HL-60 (cell line): Measurements from ENCODE around the gene INTS11.

Source experiments
- DNase-seq, 2 experiments: peaks; one replicate each; pipeline ENCODE4 v3.0.0-alpha.2; 2010 to 2020; ENCODE audit warnings: low read depth in 1 of 2, low spot score in 1 of 2
- H3K27ac ChIP-seq: fragments of 250-450 bp; sonication (Bioruptor Pico); replicated peaks from 2 replicates; pipeline ENCODE4 v1.5.1; 2020; ENCODE audit warnings: mild to moderate bottlenecking, moderate library complexity
- H3K27me3 ChIP-seq: fragments of 250-450 bp; sonication (Bioruptor Pico); 2 replicates; pipeline ENCODE4 v1.5.1; 2021; ENCODE audit warnings: mild to moderate bottlenecking, moderate library complexity; ENCODE audit not compliant: insufficient read depth, poor library complexity, severe bottlenecking
- H3K4me3 ChIP-seq: replicated peaks from 2 replicates; pipeline ENCODE4 v1.5.1; 2011; ENCODE audit warnings: mild to moderate bottlenecking, control low read depth, low read length; ENCODE audit not compliant: insufficient read depth
- GABPA ChIP-seq: IDR thresholded peaks from 2 replicates; pipeline ENCODE4 v1.6.1; 2012; ENCODE audit warnings: low read depth
- POLR2AphosphoS5 ChIP-seq: IDR thresholded peaks from 2 replicates; pipeline ENCODE4 v1.6.1; 2012; ENCODE audit warnings: low read depth
- REST ChIP-seq: IDR thresholded peaks from 2 replicates; pipeline ENCODE4 v1.6.1; 2012; ENCODE audit warnings: low read depth; ENCODE audit not compliant: insufficient replicate concordance
- SPI1 ChIP-seq: IDR thresholded peaks from 2 replicates; pipeline ENCODE4 v1.6.1; 2012; ENCODE audit warnings: low read depth, mild to moderate bottlenecking, borderline replicate concordance
- TF ChIP-seq, protein P1 (sequence below): IDR thresholded peaks from one replicate; pipeline ENCODE4 v1.5.1; 2011; ENCODE audit warnings: low read length, control low read depth, inconsistent platforms; ENCODE audit not compliant: insufficient read depth

INTS11 gene

GRCh38 chr1:1355416-1355815 is 31.0 kb upstream of the INTS11 start:
- H3K27me3 ChIP-seq, result peaks cover 51% of the 10 kb centered on the region
- H3K4me3 ChIP-seq, result no peak overlapping the region
- DNase-seq, result no peak
- no peak for TF ChIP-seq POLR2AphosphoS5
- no peak for TF ChIP-seq REST
- TF ChIP-seq SPI1, result no peak
- no peak for TF ChIP-seq GABPA
- TF ChIP-seq, protein P1, sequence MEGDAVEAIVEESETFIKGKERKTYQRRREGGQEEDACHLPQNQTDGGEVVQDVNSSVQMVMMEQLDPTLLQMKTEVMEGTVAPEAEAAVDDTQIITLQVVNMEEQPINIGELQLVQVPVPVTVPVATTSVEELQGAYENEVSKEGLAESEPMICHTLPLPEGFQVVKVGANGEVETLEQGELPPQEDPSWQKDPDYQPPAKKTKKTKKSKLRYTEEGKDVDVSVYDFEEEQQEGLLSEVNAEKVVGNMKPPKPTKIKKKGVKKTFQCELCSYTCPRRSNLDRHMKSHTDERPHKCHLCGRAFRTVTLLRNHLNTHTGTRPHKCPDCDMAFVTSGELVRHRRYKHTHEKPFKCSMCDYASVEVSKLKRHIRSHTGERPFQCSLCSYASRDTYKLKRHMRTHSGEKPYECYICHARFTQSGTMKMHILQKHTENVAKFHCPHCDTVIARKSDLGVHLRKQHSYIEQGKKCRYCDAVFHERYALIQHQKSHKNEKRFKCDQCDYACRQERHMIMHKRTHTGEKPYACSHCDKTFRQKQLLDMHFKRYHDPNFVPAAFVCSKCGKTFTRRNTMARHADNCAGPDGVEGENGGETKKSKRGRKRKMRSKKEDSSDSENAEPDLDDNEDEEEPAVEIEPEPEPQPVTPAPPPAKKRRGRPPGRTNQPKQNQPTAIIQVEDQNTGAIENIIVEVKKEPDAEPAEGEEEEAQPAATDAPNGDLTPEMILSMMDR, result no peak
- H3K27ac ChIP-seq, result no peak overlapping the region

GRCh38 chr1:1354271-1355247 is 30.1 kb upstream of the INTS11 start:
- Histone ChIP-seq H3K27me3 (peaks cover 51% of the 10 kb centered on the region), H3K4me3 (no peak overlapping the region), H3K27ac (no peak overlapping the region)
- no peak for DNase-seq
- TF ChIP-seq REST, result no peak
- TF ChIP-seq, protein P1, result no peak
- no peak for TF ChIP-seq SPI1
- TF ChIP-seq GABPA, result no peak
- TF ChIP-seq POLR2AphosphoS5, result no peak

DNA sequence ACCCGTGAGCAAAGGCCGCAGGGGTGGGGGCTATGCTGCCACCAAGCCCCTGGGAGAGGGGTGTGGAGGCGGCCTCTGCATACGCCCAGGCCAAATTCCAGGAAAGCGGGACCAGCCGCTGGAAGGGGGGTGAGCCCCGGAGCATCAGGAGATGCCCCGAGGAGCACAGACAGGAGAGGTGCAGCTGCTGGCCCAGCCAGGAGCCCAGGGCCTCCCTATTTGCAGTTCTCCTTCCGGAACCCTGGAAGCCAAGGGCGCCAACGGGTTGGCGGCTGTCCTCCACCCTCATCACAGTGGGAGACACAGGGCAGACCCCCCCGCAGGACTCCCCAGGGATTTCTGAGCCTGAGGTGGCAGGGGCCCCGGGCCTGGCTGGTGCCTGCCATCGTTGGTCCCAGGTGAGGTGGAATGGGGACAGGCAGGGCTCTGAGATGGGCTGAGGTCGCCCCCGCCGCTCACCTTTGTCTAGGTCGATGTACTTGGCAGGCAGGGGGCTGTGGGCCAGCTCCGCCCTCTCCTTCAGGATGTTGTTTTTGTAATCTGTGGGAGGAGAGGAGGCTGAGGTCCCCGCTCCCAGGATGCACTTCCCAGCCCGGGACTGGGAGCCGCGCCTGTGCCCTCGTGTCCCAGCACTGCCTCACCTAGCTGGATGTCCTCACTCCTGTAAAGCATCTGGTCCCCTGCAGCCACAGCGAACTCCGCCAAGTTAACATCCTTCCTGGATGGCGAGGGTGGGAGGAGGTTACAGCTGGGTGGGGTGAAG is 29.1 kb upstream of the INTS11 start:
- no peak overlapping the region for H3K27ac ChIP-seq
- TF ChIP-seq GABPA (no peak), SPI1 (no peak), REST (no peak), POLR2AphosphoS5 (no peak)
- TF ChIP-seq, protein P1, result no peak
- peaks cover 51% of the 10 kb centered on the region for H3K27me3 ChIP-seq
- DNase-seq, result no peak
- H3K4me3 ChIP-seq, result no peak overlapping the region
